T follicular helper cell (primary cell): ENCODE measurements around the gene ABL2.
"Not testable (repeated sequence)": the region's sequence is repeated elsewhere in the genome, so short reads cannot be mapped to it uniquely, and the experiment has no call there.

ENCODE experiments used
- DNase-seq: peaks from one replicate; pipeline ENCODE4 v3.0.0-alpha.2; 2020; ENCODE audit warnings: low read depth

ABL2 gene

DNA sequence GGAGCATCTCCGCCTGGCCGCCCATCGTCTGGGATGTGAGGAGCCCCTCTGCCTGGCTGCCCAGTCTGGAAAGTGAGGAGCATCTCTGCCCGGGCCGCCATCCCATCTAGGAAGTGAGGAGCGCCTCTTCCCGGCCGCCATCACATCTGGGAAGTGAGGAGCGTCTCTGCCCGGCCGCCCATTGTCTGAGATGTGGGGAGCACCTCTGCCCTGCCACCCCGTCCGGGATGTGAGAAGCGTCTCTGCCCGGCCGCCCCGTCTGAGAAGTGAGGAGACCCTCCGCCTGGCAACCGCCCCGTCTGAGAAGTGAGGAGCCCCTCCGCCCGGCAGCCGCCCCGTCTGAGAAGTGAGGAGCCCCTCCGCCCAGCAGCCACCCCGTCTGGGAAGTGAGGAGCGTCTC, 94.3 kb downstream of the ABL2 start:
- not testable (repeated sequence) for DNase-seq

DNA sequence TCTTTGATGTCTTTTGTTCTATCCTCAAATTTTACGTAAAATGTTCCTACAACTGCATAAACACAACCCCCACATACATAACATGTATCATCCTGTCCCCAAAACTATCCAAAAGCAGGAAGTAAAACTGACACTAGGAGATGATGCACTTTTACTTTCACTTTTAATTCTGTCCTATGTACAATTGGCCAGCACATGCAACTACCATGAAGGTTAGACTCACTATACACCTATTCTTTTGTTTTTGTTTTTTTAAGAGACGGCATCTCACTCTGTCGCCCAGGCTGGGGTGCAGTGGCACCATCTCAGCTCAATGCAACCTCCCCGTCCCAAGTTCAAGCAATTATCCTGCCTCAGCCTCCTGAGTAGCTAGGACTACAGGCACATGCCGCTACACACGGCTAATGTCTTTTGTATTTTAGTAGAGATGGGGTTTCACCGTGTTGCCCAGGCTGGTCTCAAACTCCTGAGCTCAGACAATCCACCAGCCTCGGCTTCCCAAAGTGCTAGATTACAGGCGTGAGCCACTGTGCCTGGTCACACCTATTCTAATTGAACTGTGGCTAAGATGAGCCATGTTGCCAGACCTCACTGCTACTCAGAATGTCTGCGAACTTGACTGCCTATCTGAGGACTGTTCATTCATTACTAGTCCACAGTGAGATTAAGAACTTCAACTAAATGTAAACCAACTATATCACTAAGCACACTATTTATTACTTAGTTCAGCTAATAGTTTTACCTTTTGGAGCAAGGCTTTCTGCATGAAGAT, 99.6 kb downstream of the ABL2 start:
- no peak for DNase-seq

DNA sequence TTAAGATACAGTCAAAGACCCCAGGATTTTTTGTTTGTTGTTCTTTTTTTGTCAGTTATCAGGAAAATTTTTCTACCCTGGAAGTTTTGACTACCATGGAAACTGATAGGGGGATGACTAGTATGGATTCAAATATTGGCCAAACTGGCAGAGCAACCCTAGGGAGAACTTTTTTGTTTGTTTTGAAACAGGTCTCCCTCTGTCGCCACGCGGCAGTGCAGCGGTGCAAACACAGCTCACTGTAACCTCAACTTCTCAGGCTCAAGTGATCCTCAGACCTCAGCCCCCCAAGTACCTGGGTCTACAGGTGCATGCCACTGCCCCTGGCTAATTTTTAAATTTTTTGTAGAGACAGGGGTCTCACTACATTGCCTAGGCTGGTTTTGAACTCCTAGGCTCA, 101.0 kb downstream of the ABL2 start:
- no peak for DNase-seq

DNA sequence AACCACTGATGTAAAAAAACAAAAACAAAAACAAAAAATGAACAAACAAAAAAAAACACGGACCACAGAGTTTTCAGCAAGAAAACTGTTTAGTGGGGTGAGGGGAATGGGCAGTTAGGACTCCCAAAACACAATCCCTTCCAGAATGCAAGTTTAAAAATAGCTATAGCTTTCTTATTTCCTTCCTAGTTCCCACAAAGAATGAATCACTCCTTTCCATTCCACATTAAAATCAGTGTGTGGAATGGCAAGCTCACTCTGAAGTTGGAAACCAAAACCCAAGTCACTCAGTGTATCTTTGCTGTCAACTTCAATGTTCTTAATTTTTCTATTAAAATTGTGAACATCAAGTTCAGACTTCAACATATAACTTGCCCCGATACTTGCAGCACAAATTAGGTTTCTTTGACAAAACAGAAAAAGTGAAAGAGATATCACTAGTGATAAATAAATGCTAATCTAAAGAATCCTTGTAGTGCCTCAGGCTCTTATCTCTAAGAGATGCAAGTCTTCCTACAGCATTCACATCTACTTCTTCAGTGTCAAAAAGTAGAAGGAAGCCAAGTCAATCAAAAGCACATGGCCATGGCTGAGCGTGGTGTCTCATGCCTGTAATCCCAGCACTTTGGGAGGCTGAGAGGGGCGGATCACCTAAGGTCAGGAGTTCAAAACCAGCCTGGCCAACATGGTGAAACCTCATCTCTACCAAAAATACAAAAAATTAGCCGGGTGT, 102.1 kb downstream of the ABL2 start:
- no peak for DNase-seq

DNA sequence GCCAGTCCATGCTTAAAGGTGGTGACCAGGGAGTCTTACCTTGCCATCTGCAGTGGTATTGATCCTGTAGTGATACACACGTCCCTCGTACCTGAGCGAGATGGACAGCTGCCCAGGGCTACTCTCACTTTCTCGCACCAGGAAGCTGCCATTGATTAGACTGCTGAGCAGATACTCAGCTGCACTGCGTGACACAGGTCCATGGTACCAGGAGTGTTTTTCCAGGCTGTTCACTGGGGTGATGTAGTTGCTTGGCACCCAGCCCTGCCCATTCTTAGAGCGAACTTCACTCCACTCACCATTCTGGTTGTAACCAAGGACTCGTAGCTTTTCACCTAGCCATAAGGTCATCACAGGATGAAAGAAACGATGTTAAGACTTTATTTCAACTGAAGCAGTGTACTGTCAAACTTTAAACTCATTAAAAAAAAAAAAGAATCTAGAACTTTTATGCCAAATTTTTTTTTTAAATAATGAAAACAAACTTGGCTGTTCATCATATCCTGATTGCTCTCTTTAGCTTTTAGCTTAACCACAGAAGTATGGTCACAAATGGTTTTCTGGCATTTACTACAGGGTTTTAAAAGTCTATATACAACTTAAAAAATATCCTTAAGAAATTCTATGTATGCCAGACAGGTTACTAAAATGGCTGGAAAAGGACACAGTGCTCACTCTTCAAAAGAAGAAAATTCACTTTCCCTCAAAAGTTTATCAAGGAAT, 103.0 kb downstream of the ABL2 start:
- DNase-seq, result no peak

DNA sequence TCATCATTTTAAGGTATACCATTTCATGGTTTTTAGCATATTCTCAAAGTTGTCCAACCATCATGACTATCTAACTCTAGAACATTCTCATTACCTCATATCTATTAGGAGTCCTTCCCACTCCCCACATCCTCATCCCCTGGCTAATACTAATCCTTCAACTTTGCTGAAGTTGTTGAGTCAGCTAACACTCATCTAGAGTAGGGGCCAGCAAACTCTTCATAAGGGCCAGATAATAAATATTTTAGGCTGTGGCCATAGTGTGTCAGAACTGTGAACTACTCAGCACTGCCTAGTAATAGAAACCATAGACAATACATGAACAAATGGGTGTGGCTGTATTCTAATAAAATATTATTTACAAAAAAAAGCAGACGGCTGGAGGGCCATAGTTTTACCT, 104.6 kb downstream of the ABL2 start:
- no peak for DNase-seq

DNA sequence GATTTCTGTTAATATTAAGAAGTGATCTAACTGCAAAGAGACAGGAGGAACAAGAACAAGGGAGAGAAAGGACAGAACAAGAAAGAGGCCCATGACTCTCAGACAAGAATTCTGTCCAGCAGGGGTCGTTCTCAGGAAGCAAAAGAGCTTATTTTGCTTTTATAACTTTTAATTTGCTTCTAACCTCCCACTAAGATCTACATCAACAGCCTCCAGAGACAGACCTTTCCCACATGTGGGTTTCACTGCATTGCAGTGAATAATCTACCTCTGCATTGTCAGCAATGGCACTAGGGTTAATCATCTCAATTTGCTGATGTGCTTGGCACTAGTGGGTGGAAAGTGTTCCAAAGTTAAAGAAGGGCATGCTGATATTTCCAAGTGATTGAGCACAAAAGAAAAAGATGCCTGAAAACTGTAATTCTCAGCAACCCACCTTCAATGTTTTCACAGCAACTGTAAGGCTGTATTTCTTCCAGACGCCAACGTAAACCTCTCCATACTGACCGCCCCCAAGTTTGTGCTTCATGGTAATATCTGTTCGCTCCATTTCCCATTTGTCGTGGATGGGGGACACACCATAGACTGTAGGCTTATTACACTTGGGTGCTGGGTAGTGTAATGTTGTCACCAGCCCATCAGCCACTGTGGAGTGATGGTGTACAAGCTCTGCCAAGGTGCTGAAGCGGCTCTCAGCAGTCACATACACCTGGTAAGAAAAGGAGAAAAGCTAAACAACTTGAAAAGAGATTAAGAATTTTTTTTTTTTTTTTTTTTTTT, 108.1 kb downstream of the ABL2 start:
- peak; percentile 14 for DNase-seq

DNA sequence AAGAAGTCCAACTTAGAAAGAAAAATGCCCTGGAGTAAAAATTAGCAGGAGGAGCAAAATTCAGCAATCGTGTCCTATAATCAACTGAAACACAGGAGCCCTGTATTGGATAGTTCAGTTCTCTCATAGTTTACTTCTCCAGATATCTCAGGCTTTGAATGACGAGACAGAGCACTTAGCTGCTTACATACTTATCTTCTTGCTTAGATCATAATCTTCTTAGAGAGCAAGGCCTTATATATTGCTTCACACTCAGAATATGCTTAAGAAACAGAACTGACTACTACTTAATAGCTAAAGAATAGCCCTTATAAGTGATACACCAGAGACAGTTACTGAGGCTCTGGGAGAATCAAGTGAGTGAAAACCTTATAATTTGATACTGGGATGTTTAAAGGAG, 108.7 kb downstream of the ABL2 start:
- DNase-seq, result no peak

DNA sequence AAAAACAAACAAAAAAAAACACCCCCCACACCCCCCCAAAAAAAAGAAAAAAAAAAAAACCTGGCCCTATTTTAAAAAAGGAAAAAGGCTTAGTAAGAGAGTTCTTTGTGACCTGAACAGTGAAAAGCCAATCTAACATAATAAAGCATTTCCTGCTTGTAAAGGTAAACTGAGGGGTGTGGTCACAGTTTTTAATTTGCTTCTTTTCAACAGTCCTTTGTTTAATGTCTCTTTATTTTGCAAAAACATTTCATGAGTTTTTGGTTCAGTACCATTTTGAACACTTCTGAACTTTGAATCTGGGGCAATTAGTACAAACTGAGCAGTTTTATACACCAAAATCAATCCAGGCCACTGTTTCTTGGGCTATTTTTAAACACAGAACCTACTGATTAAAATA, 110.0 kb downstream of the ABL2 start:
- DNase-seq, result no peak

DNA sequence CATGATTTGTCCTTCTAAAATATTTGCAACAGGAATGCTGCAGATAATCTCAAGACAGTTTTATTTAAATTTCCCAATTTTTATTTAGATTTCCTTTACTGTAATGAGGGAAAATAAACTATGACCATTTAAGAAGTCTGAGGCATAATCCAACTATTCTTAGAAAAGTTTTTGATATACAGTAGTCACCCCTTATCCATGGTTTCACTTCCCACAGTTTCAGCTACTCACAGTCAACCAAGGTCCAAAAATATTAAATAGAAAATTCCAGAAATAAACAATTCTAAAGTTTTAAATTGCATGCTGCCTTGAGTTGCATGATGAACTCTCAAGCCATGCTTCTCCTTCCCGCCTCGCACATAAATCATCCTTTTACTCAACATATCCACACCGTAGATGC, 114.3 kb downstream of the ABL2 start:
- no peak for DNase-seq

DNA sequence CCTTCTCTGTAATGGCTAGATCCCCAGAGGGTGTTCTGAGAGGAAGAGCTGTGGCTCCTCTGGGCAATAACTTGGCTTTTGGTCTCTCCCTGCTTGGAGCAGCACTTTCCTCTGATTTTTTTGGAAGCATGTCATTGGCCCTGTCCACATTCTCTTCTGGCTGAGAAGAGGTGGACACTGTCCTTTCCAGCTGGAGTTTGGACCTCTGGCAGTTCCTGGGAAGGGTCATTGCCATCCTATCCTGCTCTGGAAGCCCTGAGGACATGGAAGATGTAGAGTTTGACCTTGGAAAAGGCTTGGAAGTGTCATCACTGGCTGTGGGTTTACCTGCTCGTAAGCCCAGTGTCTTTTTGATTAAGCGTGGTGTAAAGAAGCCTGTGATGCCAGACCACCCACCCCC, 120.8 kb downstream of the ABL2 start:
- DNase-seq, result no peak

DNA sequence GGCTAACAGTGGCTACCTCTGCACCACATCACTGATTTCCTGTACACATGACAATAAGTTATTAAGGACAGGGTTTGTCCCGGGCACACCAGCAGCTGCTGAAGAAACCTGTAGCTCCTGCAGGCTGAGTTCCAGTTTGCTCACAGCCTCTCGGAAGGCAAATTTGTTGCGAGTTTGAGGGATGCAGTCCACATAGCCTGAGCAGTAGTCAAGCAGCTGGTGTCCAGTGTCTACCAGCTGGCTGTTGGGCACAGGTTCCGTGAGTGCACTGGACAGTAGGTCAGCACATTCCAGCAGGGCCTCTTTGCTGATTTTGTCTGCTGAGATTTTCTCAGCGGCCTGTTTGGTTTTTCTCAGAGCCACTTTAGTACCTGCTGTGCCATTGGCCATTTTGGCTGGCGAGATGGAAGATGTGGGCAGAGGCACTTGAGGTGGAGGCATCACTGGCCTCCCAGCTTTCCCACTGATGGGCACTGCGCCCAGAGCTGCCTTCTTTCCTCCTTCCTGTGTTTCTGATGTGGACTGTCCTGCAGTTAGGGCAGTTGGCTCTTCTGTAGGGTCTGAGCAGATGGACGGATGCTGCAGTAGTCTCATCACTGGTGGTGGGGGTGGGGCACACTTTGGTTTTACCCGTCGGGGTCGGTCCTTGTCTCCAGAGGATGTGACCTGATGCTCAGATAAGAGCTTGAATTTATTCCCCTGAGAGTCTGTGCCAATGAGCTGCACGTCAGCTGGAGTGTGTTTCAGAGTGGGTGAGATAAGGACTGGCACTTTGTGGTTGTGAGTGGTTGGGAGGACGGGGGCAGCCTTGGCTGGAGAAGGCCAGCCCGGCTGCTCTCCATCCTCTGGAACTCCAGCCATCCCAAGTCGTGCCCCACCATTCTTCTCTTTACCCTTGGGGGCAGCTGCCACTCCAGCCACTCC, 121.5 kb downstream of the ABL2 start:
- no peak for DNase-seq

DNA sequence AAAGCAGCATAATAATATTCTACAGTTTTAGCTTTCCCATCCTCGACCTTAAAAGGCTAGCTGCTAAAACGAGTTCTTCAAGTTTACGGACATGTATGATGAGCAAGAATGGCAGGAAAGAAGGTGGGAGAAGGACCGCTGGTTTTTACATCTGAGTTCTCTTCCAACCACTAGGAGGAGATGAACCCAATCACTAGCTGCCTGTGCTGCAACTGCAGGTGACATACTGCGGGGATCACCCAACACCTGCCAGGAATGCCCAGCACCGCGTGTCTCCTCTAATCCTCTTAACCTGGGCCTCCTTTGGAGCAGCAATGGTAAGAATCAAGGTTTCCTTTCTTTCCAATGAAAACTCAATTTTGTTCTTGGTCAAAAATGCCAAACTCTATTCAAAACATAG, 124.1 kb downstream of the ABL2 start:
- DNase-seq, result no peak

DNA sequence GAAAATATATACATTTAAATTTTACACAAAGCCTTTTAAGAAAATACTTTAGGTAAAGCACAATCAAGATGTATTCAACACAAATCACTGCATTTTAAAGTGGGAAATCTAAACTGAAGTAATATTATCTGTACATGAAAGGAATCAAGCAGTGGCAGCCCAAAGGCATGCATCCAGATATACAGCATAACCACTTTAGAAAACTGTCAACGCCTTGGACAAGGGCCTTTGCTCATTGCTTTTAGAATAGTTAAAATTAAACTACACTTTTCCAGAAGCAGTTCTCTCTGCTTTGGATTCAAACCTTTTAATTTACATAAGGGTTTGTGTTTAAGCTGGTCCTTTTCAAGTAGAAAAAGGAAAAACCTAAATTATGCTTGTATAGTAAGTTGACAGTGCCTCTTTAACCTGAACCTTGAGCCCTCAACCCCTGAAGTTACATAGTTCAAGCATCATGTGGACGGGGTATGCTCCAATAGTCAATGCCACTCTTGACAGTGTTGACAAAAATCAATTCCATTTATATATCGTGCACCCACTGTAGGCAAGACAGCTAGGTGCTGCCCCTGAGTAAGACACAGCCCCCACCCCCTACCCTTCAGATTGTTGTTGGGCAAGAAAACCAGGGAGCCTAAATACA, 124.7 kb downstream of the ABL2 start:
- no peak for DNase-seq

DNA sequence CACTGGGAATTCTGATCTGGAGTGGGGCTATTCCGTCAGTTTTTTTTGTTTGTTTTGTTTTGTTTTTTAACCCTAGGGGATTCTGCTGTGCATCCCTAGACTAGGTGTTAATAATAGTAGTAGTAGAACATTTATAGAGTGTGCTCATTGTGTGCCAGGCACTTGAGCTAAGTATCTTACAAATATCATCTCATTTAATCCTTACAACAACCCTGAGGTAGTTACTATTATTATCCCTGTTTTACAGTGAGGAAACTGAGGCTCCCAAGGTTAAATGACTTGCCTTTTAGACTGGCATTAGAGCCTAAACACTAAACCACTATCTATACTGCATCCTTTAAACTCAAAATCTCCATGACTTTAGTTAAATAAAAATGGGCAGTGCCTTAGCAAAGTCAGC, 125.5 kb downstream of the ABL2 start:
- no peak for DNase-seq

DNA sequence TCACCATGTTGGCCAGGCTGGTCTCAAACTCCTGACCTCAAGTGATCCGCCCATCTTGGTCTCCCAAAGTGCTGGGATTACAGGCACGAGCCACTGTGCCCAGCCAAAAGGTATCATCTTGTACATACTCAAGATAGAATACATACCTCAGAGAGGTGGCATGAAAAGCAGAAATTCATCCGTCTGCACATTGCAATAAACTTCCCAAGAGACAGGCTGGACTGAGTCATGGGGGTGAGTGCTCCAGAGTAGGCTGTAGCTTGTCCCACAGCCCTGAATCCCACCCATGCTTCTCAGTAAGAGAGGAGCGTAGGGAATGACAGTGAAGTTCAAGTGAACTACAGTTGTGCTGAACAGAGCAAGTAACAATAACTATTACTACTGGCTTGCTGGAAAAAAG, 127.9 kb downstream of the ABL2 start:
- DNase-seq, result no peak

DNA sequence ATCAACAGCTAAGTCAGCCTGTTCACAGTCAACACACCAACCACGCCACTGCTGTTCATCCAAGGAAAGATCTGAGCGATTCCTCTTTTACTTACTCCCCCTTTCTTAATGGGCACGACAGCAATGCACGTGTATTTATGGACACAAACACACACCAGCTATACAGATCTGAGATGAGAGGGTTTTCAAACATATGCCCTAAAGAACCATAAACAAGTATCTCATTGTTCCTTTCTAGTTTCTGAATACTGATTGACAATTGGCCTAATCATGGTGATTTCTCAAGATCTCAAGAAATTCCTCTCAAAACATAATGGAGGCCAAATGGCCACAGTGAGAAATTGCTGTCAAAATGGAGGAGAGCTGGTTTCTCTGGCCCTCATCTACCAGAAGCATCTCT, 129.6 kb downstream of the ABL2 start:
- DNase-seq, result no peak

DNA sequence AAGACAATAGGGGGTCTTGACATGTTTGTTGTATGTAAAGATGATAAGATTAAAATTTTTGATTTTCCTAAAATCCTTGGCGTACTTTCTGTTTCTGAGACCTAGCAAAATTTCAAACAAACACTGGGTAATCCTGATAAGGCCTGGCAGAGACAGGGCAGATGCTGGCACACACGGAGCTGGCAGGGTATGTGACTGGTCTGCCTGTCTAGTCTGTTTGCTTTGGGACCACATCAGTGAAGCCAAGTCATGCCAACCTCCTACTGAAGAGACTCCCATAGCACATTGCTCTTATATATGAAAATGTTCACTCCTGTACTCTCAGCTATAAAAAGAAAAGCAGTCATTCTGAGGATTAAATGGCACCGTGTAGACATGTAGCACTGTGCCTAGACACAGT, 133.6 kb downstream of the ABL2 start:
- no peak for DNase-seq

DNA sequence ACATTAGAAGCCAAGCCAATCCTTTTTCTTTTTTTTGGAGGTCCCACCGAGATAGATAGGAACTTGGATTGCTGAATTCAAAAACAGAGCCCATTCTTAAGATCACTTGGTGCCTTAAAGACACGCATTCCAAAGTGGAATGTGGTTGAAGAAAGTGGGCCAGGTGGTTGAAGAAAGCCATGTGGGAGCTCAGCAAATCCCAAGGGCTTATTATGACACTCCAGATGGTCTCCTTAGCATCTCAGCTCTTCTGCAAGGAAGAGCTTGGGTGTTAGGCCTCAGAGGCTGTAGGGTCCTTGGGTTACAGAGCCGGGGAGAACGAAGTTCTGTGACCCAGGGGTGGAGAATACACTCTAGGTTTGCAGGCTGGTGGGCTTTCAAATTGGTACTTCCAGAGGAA, 134.1 kb downstream of the ABL2 start:
- no peak for DNase-seq

DNA sequence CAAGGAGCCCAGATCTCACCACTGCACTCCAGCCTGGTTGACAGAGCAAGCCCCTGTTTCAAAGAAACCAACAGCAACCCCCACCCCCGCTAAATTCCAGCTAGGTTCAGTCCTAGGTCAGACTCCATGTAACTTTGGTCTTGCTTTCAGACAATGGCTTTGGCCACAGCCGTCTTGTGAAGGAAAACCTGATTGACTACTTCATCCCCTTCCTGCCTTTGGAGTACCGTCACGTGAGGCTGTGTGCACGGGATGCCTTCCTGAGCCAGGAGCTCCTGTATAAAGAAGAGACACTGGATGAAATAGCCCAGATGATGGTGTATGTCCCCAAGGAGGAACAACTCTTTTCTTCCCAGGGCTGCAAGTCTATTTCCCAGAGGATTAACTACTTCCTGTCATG, 134.7 kb downstream of the ABL2 start:
- no peak for DNase-seq
